Left lung (tissue), 10 donors: ENCODE measurements around the gene CATSPER4. TPM values are rescaled to one million over a fixed set of nuclear protein-coding genes. Genes with fewer than 3 reads are reported as not detected.
A peak's percentile ranks its signal among the peaks of the same experiment; 100 is the strongest.

ENCODE experiments used
- ATAC-seq: fragments of 200-7000 bp; cut with Tn5 transposase; one replicate; pipeline ENCODE4 v1.9.1; 2020; ENCODE audit warnings: moderate library complexity
- DNase-seq, 4 donors: peaks; one replicate each; pipeline ENCODE4 v3.0.0-alpha.2; 2013 to 2020
- H3K27ac ChIP-seq, 2 donors: fragments of 200-600 bp; sonication (generic) in 1 of 2; one replicate each; pipeline versions ENCODE4 v1.5.0 to v1.8.0; 2020 to 2021
- H3K27me3 ChIP-seq, 2 donors: fragments of 200-600 bp; sonication (generic) in 1 of 2; one replicate each; pipeline versions ENCODE4 v1.5.0 to v1.8.0; 2020 to 2021
- H3K36me3 ChIP-seq, 2 donors: fragments of 200-600 bp; sonication (generic) in 1 of 2; one replicate each; pipeline versions ENCODE4 v1.5.0 to v1.8.0; 2020 to 2021
- H3K4me1 ChIP-seq, 2 donors: fragments of 200-600 bp; one replicate each; pipeline ENCODE4 v1.8.0; 2021
- H3K4me3 ChIP-seq, 2 donors: fragments of 200-600 bp; sonication (generic) in 1 of 2; one replicate each; pipeline versions ENCODE4 v1.5.0 to v1.8.0; 2020 to 2021; ENCODE audit warnings: mild to moderate bottlenecking in 1 of 2
- H3K9me3 ChIP-seq, 2 donors: fragments of 200-600 bp; sonication (generic) in 1 of 2; one replicate each; pipeline versions ENCODE4 v1.5.0 to v1.8.0; 2020 to 2021
- intact Hi-C, 2 donors: fragments of 100-400 bp; cut with DNase I; formaldehyde crosslinking; loops; one replicate each; pipeline versions ENCODE4 v1.11.2 to v1.14.2; 2022
- polyA plus RNA-seq, 6 donors: library from polyadenylated mRNA; unstranded; fragments of 120-200 nt; gene quantifications; one replicate each; pipeline ENCODE4 v1.2.1, GENCODE V29; 2013; ENCODE audit not compliant: insufficient read length in 6 of 6
- total RNA-seq, 2 donors: library from RNA; stranded (reverse); fragmentation: NEBNext Ultra II Directional; extraction: Animal tissue kit (Norgen Biotek cat#: 25700); gene quantifications; one replicate each; pipeline ENCODE4 v1.2.1, GENCODE V29; 2021
- TF ChIP-seq, protein P1 (sequence below), 2 donors: fragments of 200-600 bp; sonication (generic) in 1 of 2; IDR thresholded peaks; one replicate each; pipeline versions ENCODE4 v1.5.0 to v1.8.0; 2021; ENCODE audit warnings: antibody characterized with exemption in 2 of 2
- donor health status: DM: no; HTN: yes; CAD: no.
- donor health status: DM: no; HTN: no; CAD: no.

Gene CATSPER4
- total and polyA plus RNA-seq, 8 donors, result 0.11 to 0.13 TPM; not detected in 6

DNA sequence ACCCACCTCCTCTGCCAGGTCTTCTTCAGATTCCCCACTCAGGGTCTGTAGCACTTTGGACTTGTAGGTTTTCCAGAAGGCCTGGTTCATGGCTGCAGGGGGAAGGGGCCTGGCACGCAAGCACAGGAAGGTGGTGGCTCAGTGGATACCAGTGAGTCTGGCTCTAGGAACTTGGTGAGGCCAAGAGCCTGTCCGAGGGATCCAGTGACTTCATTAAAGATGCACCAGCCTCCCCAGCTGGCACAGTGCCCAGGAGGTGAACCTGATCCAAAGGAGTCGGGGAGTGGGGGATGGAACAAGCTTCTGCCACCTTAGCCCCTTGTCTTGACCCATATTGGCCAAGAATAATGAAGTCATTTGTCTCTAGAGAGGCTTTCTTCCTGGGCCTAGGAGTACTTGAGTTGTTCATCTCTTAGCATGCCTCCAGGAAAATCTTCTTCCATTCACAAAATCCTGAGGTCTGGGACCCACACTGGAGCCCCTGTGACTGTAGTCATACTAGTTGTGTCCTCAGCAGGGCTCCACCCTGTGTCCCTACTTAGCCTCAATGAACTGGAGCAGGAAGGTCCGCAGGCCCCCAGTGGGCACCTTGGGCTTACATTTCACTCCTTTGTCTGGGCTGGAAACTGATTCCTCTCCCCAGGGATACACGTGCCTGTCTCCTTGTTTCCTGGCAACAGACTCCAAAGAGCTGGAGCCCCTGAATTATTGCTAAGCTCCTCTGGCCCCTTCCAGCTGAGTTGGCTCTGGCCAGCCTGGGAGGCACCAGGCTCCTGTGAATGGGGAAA lies 21.8 kb upstream of the CATSPER4 start, which contains the start of gene C1orf232:
C1orf232 (minus strand) TSS at position 554 of the 788 bp plus-strand sequence; CDS start at position 90, 464 bp downstream.
- H3K27me3 ChIP-seq, result peaks cover 0 to 22% of the 10 kb centered on the region in 2 donors
- ATAC-seq (no peak), DNase-seq (peak in 1 of 4 donors; percentile 32)
- TF ChIP-seq, protein P1, sequence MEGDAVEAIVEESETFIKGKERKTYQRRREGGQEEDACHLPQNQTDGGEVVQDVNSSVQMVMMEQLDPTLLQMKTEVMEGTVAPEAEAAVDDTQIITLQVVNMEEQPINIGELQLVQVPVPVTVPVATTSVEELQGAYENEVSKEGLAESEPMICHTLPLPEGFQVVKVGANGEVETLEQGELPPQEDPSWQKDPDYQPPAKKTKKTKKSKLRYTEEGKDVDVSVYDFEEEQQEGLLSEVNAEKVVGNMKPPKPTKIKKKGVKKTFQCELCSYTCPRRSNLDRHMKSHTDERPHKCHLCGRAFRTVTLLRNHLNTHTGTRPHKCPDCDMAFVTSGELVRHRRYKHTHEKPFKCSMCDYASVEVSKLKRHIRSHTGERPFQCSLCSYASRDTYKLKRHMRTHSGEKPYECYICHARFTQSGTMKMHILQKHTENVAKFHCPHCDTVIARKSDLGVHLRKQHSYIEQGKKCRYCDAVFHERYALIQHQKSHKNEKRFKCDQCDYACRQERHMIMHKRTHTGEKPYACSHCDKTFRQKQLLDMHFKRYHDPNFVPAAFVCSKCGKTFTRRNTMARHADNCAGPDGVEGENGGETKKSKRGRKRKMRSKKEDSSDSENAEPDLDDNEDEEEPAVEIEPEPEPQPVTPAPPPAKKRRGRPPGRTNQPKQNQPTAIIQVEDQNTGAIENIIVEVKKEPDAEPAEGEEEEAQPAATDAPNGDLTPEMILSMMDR (IDR thresholded peaks at IDR 0.05), result no peak
- H3K9me3 ChIP-seq, result no peaks in the 10 kb centered on the region
- H3K4me3 ChIP-seq, result peak within 1 kb of the TSS; percentile 71 to 81
- H3K36me3 ChIP-seq, result peaks cover 0 to 4% of the 10 kb centered on the region in 2 donors
- H3K4me1 ChIP-seq, result peaks cover 5 to 33% of the 10 kb centered on the region in 2 donors
- intact Hi-C loops, result loop anchor here in 1 of 2 donors (10.0 kb wide), 1 partner anchor 134 kb away; no protein-coding TSS in a partner anchor
- H3K27ac ChIP-seq, result peak within 1 kb of the TSS in 1 of 2 donors; percentile 80

DNA sequence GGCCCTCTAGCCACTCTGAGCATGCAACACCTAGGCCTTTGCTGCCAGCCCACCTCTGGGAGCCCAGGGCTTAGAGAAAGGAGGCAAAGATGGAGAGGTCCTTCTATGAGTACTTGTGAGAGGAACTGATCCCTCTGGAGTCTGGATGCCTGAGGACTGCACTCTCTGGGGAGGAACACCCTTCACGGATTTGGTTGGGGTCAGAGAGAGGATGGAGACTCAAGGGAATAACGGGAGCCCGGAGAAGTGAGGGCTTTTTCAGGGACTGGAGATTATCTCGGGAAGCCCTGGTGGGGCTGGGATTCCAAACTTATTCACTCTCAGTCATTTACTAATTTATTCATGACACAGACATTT lies 21.2 kb upstream of the CATSPER4 start:
- peaks cover 5 to 27% of the 10 kb centered on the region in 2 donors for H3K4me1 ChIP-seq
- TF ChIP-seq, protein P1 (IDR thresholded peaks at IDR 0.05), result no peak
- H3K27me3 ChIP-seq, result peaks cover 0 to 16% of the 10 kb centered on the region in 2 donors
- peak overlapping the region; percentile 71 to 81 for H3K4me3 ChIP-seq
- no peaks in the 10 kb centered on the region for H3K9me3 ChIP-seq
- peak overlapping the region in 1 of 2 donors; percentile 80 for H3K27ac ChIP-seq
- ATAC-seq (no peak), DNase-seq (peak in 1 of 4 donors; percentile 11)
- intact Hi-C loops, result loop anchor here in 1 of 2 donors (10.0 kb wide), 1 partner anchor 134 kb away; no protein-coding TSS in a partner anchor
- H3K36me3 ChIP-seq, result peaks cover 0 to 4% of the 10 kb centered on the region in 2 donors

DNA sequence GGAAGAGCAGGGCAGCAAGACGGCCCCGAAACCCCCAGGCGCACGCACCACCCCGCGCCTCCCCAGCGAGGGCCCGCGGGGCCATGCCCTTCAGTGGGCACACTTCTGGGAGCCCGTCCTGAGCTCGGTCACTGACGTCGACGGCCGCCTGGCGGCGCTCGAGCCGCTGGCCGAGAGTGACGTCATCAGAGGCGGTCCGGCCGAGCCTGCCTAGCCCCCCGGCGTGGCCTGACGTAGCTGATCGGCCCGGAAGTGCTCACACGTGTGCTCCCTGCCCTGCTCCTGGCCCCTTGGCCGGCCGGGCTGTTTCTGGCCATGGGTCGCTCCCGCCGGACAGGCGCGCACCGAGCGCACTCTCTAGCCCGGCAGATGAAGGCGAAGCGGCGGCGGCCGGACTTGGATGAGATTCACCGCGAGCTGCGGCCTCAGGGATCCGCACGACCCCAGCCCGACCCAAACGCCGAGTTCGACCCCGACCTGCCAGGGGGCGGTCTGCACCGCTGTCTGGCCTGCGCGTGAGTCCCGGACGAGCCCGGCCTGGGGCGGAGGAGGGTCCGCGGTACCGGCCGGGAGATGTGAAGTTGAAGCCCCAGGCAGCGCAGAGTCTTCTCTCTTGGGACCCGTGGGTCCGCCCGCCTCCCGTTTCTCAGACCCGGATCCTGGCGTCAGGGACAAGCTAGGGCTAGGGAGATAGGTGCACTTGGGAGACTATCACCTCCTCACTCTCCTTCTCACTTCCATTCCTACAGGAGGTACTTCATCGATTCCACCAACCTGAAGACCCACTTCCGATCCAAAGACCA lies 20.5 kb upstream of the CATSPER4 start, which contains the start of gene ZNF593:
ZNF593 (plus strand) TSS at position 240 of the 803 bp plus-strand sequence; CDS start at position 316, 76 bp downstream.
- peaks cover 0 to 9% of the 10 kb centered on the region in 2 donors for H3K27me3 ChIP-seq
- DNase-seq (peak; percentile 79 to 98 (median 94)), ATAC-seq (peak; percentile 97)
- TF ChIP-seq, protein P1 (IDR thresholded peaks at IDR 0.05), result peak; percentile 89 to 91
- peak within 1 kb of the TSS; percentile 20 to 80 for H3K27ac ChIP-seq
- H3K4me3 ChIP-seq, result peak within 1 kb of the TSS; percentile 71 to 81
- intact Hi-C loops, result loop anchor here in 1 of 2 donors (10.0 kb wide), 1 partner anchor 135 kb away; no protein-coding TSS in a partner anchor
- H3K36me3 ChIP-seq, result peaks cover 0 to 4% of the 10 kb centered on the region in 2 donors
- no peaks in the 10 kb centered on the region for H3K9me3 ChIP-seq
- H3K4me1 ChIP-seq, result peaks cover 5 to 21% of the 10 kb centered on the region in 2 donors

DNA sequence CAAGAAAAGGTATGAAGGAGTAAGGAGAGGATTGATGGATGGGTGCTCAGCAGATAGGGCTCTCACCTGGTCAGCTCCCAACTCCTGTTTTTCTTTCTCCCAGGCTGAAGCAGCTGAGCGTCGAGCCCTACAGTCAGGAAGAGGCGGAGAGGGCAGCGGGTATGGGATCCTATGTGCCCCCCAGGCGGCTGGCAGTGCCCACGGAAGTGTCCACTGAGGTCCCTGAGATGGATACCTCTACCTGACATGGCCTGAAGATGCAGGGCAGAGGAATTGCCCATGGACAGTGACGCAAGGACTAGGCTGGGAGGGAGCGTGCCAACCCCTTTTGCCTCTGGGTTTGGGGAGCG lies 20.0 kb upstream of the CATSPER4 start:
- Histone ChIP-seq H3K4me1 (peaks cover 5 to 21% of the 10 kb centered on the region in 2 donors), H3K27ac (no peak overlapping the region), H3K36me3 (peaks cover 0 to 4% of the 10 kb centered on the region in 2 donors), H3K9me3 (no peaks in the 10 kb centered on the region), H3K4me3 (peak overlapping the region; percentile 71 to 81), H3K27me3 (peaks cover 0 to 3% of the 10 kb centered on the region in 2 donors)
- TF ChIP-seq, protein P1 (IDR thresholded peaks at IDR 0.05), result no peak
- peak; percentile 2 for ATAC-seq
- peak in 1 of 4 donors; percentile 36 for DNase-seq
- intact Hi-C loops, result no loop called here
